Endothelial cell of umbilical vein (primary cell): ENCODE measurements around the gene JPT2.

ENCODE experiments used
- EZH2 ChIP-seq: IDR thresholded peaks from 2 replicates; pipeline ENCODE4 v1.6.1; 2012; ENCODE audit warnings: borderline replicate concordance, low read depth, mild to moderate bottlenecking, moderate library complexity, low read length, inconsistent platforms; ENCODE audit not compliant: severe bottlenecking
- FOS ChIP-seq: IDR thresholded peaks from 2 replicates; pipeline ENCODE4 v1.6.1; 2011; ENCODE audit warnings: mild to moderate bottlenecking, low read length, moderate library complexity, borderline replicate concordance; ENCODE audit not compliant: insufficient read depth
- GATA2 ChIP-seq: IDR thresholded peaks from 2 replicates; pipeline ENCODE4 v1.7.0; 2011; ENCODE audit warnings: low read depth, mild to moderate bottlenecking, moderate library complexity, mixed read lengths, low read length; ENCODE audit not compliant: insufficient read length, insufficient read depth
- JUN ChIP-seq: IDR thresholded peaks from 2 replicates; pipeline ENCODE4 v1.6.1; 2011; ENCODE audit warnings: borderline replicate concordance, low read depth; ENCODE audit not compliant: insufficient read length, insufficient read depth
- MAX ChIP-seq: IDR thresholded peaks from 2 replicates; pipeline ENCODE4 v1.6.1; 2011; ENCODE audit not compliant: insufficient read depth, insufficient read length
- MYC ChIP-seq: IDR thresholded peaks from one replicate; pipeline ENCODE4 v1.6.1; 2011; ENCODE audit warnings: mild to moderate bottlenecking, low read depth, low read length
- POLR2A ChIP-seq: IDR thresholded peaks from 2 replicates; pipeline ENCODE4 v1.6.1; 2012; ENCODE audit warnings: low read depth, mild to moderate bottlenecking, control low read depth, low read length
- POLR2AphosphoS5 ChIP-seq: IDR thresholded peaks from 2 replicates; pipeline ENCODE4 v1.6.1; 2012; ENCODE audit warnings: low read depth, mild to moderate bottlenecking, control low read depth, low read length, moderate library complexity; ENCODE audit not compliant: insufficient read depth
- TF ChIP-seq, protein P1 (sequence below), 2 donors: IDR thresholded peaks; 1 replicate in 1 of 2; 2 replicates in 1 of 2; pipeline ENCODE4 v1.5.1; 2011; ENCODE audit warnings: low read length in 2 of 2, mild to moderate bottlenecking in 2 of 2, moderate library complexity in 2 of 2, control low read depth in 1 of 2, inconsistent platforms in 1 of 2, low read depth in 1 of 2; ENCODE audit not compliant: insufficient read depth in 1 of 2; ENCODE audit errors: extremely low read depth in 1 of 2

GRCh38 chr16:1724491-1724890 lies 46.4 kb downstream of the JPT2 start:
- TF ChIP-seq MAX (no peak), POLR2A (no peak), JUN (no peak), MYC (no peak), EZH2 (no peak), POLR2AphosphoS5 (no peak), FOS (no peak), GATA2 (no peak)
- TF ChIP-seq, protein P1, sequence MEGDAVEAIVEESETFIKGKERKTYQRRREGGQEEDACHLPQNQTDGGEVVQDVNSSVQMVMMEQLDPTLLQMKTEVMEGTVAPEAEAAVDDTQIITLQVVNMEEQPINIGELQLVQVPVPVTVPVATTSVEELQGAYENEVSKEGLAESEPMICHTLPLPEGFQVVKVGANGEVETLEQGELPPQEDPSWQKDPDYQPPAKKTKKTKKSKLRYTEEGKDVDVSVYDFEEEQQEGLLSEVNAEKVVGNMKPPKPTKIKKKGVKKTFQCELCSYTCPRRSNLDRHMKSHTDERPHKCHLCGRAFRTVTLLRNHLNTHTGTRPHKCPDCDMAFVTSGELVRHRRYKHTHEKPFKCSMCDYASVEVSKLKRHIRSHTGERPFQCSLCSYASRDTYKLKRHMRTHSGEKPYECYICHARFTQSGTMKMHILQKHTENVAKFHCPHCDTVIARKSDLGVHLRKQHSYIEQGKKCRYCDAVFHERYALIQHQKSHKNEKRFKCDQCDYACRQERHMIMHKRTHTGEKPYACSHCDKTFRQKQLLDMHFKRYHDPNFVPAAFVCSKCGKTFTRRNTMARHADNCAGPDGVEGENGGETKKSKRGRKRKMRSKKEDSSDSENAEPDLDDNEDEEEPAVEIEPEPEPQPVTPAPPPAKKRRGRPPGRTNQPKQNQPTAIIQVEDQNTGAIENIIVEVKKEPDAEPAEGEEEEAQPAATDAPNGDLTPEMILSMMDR (IDR thresholded peaks at IDR 0.05; ENCODE audit: extremely low read depth in 1 of 2, insufficient read depth in 1 of 2, low read depth in 1 of 2, low read length in 2 of 2), result no peak
